GM18519 (cell line): ENCODE measurements around the gene ATP13A5.

ENCODE experiments used
- ATAC-seq: cut with Tn5 transposase; IDR thresholded peaks from one replicate; pipeline ENCODE4 v1.9.1; 2021; ENCODE audit warnings: mild to moderate bottlenecking, moderate library complexity; ENCODE audit not compliant: unreplicated experiment, low FRiP score

ATP13A5 gene

DNA sequence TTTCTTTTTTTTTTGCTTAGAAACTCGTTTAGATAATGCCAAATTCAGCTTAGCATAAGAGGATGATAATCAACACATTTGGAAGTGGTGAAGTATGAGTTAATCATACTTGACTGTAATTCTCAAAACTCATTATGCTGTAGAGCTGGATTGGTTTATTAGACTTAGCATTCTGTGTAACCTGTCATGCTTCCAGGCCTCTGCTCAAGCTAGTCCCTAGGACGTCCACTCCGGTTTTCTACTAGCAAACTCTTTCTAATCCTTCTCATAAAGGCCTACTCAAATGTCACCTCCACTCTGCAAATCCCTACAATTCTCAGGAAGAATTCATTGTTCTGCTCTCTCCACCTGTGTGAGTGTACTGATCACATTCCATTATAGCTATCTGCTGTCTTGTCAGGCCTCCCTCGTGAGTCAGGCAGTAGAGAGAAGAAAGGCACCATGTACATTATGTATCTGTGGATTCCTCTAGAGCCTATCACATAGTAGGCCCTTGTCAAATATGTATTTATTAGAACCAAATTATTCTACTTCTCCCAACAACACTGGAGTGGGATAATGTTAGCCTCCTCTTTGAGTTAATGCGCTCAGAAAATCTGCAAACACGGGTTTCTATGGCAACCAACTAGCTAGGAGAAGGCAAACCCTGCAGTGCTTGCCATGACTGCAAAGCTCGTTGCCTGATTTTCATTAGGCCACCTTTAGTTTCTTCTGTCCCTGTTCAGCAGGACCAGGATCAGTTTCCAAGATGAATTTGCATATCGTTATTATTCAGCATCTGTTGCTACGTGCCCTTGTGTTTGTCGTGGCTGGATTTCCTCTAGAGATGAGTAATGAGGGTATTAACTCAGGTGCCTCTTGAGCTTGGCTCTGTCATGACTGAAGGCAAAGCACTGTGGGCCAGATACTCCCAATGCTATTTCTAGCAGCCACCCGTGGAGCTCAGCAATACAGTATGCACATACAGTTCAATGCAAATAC, 30.7 kb downstream of the ATP13A5 start:
- ATAC-seq: no peak

DNA sequence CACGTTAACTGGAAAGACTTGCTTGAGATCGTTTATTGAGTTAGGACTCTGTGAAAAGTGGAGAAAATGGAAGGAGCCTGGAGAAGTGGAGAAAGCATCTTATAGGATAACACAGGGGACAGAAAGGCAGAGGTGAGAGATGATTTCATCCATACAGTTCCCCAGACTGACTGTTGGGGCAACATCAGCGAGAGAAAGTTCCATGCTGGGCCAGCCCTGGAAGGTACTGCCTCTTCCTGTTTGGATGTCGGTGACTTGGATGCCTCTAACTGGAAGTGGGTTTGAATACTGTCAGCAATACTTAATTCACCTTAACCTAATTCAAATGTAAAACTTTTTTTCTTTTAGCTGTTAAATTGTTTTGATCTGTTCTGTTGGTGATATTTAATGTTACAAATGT, 32.3 kb downstream of the ATP13A5 start:
- ATAC-seq: no peak

DNA sequence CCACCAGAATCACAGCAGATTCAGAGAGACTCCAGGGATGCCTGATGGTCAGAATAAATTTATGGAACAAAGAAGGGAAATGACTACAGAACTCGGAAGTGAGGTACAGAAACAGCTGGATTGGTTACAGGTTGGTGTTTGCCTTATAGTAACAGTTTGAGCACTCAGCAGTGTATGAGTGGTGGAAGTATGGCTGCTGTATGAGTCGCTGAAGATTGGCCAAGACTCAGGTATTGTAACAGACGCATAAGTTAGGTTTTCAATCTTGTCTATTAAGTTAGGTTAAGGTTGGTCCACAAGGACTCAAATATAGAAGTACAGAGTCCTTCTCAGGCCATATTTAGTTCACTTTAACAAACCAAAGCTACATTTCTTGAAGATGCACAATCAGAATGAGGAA, 33.1 kb downstream of the ATP13A5 start:
- ATAC-seq: no peak

DNA sequence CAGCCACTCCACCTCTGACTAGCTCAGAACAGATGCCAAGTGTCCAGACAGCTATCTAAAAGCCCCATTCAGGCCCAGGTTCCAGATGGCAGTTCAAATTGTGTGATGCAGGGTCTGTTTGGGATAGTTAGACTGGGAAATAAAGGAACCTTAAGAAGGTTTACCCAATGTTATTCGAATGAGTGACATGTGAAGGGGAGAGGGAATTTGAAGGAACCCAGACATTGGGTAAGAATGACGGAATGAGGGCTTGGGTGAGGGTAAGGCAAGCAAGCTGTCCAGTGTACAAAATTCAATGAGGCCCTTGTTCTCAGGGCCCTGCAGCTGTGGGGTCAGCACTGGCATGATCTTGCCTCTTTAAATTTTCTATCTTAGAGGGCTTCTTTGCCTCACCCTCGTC, 34.1 kb downstream of the ATP13A5 start:
- ATAC-seq: no peak

DNA sequence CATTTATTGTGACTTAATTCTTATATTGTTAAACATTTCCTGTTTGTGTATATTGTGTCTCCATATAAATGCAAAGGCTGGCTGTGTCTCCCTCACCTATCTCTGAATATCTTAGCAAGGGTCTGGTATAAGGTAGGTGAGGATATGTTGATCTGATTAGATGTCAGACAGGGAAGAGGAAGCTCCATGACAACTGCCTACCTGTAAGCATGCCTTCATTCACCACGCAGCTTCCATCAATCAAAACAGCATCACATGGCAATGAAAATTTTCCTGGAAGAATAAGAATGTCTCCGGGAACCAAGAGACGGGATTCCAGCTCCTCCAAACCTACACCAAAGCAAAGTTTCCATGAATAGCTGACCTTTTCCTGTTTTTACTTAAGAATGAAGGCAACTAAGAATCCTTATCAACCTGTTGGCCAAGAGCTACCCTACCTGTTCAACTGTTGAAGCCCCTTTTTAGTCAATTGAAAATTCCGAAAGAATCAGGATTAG, 34.8 kb downstream of the ATP13A5 start:
- ATAC-seq: no peak

DNA sequence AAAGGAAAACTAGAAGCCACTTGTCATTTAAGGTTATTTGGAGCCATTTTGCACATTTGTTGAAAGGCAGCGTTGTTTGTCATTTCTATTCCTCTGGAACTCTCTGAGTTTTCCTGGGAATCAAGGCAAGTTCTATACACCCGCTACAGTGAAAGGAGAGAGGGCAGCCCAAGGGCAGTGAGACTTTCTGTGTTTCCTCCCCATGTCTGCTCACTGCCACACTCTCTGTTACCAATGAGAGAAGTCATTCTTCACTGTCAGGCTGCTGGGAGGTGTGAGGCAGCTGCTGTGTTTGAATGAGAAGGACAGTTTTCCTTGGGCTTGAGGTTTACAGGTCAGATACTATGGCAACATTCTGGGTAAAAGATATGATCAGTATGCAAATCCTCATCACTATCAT, 36.0 kb downstream of the ATP13A5 start:
- no peak for ATAC-seq

DNA sequence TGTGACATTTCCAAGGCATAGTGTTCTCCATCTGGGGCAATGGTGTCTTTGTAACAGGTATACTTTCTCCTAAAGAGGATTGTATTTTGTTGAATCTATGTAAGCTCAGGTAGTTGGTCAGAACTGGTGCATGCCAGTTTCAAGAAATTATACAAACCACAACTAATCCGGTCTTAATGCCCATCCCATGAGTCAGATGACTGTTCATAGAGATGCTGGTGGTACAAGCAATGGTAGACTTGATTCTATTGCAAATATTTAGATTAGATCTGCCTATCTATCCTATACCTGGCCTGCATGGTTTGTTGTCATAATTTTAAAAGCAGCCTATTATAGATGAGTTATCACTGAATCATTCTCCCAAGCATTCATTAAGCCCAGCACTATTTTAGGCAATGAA, 43.5 kb downstream of the ATP13A5 start:
- ATAC-seq: no peak

DNA sequence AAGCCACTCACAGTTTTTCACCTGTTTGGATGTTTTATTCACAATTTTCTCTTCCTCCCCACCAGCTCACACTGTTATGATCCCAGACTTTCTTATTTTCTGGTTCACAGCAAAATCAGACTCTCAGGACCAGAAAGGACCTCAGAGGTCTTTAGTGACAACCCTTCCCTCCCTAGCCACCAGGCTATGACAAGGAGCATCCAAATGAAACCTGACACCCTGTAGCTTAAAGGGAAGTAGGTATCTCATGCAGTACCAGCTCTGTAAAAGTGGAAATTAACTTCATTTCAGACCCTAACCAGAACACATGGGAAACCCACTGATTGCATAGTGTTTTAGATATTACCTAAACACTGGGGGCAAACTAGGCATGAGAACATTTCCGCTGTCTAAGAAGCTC, 45.3 kb downstream of the ATP13A5 start:
- no peak for ATAC-seq

DNA sequence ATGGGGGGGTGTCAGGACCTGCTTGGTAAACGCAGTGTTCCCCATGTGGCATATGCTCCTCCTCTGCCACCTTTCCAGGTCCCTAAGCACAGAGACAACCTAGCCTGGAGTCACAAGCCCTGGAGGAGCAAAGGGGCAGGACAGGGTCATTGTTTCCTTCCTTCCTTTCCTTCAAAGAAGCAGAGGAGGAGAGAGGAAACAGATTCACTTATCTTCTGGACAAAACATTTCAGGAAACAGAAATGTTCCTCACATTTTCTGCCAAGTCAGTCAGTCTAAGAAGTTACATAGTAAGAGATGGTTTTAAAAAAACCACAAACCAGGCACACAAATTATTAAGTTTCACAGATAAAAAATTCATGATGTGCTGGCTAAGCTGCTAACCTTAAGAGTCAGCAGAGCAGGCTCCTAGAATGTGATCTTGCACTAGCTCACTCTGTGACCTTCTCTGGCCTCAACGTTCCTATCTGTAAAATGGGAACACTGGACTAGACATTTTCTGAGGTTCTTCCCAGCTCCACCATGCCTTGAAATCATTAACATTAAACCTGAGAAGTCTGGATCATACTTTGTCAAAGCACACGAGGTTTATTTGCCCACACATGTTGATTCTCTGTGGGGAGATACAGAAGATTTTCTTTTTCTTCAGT, 47.9 kb downstream of the ATP13A5 start:
- ATAC-seq: no peak

DNA sequence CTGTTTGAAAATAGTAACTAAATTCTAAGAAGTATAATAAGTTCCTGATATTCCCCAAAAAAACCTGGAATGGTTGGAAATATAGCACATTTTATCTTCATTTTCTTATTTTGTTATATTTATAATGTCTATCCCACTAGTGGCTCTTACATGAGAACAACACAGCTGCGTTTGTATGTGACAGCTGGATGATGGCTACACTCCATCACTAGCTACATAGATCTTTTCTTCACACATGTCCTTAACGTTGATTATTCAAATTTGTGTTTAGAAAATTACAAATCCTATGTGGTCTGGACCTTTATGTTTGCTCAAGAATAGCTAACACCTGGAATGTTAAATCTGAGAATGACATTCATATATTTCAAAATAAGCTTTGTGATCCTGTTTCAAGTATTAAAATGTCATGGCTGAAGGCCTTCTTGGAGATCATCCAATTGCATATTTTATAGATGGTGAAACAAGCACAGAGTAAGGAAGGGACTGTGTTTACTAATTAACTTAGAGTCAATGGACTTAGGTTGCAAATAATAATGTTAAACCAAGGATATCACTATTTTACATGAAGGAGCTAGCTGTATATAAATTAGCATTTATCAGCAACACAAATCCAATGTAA, 60.8 kb downstream of the ATP13A5 start:
- no peak for ATAC-seq

DNA sequence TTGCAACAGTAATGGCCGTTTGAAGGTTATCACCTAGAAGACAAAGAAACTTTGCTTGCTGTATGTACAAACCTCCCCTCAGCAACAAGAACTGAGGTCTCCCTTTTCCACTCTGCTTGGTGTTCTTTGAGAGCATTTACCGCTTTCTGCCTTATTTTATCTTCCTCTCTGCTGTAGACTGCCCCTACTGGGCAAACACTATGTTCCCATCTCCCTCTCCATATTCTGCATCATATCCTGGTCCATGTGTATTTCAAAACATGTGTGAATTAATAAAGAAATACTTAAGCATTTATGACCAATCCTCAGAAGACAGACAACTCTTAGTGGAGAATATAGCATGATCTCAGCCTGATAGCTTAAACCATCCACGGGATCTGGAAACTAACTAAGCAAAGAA, 64.4 kb downstream of the ATP13A5 start:
- ATAC-seq: no peak

DNA sequence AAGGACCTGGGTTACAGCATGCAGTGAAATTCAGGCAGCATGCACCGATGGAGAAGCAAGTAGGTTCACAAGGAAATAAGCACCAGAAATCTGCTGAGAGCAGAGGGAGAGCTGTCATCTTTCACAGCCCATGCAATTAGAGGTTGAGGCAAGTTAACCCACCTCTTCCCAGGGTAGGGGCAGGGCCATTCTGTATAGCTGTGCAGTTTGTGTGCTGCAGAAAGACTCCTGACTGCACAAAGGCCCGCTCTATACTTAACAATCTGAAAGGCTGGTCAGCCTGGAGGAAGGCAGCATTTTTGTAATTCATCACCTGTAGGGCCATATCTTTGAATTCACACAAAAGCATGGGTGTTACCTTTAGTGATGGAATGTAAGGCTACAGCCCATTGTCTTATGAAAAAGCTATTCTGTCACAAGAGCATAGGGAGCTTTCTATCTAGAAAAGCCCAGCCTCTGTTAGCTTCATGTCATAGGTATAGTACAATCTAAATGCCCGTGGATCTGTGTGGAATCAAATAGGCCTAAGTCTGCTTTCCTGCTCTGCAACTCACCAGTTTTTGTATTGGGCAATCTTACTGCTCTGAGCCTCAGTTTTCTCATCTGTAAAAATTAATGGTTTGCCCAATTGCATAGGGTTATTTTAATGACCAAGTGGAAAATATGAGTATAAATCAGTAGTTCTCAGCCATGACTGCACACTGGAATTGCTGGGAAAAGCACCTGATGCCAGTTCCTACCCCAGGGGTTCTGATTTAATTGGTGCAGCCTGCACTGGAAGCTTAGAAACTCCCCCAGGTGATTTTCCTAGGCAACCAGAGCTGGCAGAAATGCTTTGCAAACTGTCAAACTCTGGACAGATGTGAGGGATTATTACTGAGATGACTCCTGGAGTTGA, 65.2 kb downstream of the ATP13A5 start:
- no peak for ATAC-seq

DNA sequence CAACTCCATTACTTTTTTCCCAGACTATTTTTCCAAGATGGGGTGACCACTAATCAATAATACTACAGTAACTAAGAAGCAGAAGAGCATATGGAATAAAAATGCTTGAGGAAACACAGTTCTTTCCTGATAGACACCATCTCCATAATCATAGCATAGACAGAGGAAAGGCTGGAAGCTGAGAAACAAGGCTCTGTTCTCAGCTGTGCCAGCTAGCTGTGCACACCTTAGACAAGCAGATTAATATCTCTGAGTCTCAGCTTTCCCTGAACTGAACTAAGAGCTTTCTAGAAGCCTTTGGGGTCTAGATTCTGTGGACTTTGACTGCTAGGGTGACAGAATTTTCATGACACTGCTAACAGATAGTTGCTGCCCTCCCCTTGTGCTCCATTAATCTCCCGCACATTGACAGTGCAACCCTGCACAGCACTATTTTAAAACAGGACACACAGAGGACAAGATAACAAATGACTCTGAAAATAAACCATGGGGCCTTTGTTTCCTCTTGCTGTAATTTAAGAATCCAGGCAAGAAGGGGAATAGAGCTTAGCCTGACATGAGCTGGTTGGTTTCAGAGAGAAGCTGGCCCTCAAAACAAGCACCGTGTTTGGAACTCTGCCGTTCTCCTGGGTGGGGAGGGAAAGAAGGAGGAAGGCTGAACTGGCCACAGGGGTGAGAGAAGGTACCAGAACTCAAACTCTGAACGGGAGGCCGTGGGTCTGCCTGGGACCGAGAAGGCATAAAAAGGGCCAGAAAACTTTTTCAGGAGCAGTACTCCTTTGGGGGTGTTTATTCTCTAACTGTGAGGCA, 67.4 kb downstream of the ATP13A5 start:
- no peak for ATAC-seq

DNA sequence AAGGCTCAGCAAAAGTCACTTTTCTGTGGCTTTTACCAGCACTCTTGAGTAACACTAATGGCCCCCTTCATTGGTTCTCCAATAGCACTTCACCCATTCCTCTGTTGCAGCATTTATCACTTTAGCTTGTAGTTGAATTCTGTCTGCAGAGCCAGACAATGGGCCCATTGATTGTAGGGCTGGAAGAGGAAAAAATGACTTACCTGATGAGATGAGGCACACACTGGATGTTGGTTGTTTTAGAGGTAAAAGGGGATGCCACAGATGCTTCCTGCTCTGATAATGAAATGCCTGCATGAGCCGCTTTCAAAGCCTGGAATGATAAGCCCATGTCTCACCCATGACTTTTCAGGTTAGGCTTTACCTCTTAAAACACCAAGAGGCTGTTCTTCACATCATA, 73.2 kb downstream of the ATP13A5 start:
- no peak for ATAC-seq

DNA sequence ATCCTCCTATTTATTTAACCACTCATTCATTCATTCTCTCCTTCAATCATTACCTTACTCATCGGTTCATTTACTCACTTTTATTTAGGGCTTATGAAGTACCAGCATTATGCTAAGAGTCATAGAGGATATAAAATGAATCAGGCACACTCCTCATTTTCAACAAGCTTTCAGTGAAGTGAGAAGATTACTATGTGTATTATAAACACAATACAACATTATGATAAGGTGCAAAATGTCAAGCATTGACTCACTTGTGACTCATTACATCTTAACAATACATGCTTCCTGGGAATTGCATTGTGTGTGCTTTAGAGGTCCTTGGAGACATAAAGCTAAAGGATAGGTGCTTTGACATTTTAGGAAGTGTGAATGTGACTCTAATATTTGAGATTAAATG, 77.1 kb downstream of the ATP13A5 start:
- ATAC-seq: no peak

DNA sequence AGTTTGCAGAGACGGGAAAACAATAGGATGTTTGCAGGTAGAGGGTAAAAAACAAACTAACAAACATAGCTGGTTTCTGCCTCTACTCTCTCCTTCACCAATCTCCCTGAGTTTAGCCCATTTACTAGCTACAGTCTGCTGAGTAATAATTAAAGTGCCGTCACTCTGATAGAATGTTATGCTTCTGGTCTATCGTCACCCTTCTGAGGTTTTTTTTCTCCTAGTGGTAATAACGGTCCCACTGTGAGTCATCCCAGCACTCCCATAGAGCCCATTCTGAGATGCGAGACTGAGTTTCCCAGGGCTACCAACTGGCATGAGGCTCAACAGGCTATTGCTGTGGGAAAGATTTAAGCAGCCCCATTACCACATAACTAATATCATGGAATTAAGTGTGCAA, 81.1 kb downstream of the ATP13A5 start:
- ATAC-seq: no peak

DNA sequence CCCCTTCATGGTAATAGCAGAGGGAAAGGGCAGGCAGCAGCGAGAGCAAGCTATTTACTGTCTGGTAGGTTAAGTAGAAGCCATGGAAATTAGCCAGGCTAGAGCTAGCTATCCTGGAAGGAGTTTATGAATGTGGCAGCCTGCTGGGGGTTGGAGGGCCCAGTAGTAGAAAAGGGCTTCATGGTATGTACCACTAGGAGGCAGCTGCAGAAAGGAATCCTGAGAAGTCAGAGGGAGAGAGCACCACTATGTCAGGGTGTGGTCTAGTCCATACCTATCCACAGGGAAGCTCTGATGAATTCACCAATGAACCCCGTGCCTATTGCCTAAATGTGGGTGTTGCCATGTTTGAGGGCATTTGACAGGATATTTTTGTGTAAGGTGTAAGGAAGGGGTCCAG, 82.6 kb downstream of the ATP13A5 start:
- no peak for ATAC-seq

DNA sequence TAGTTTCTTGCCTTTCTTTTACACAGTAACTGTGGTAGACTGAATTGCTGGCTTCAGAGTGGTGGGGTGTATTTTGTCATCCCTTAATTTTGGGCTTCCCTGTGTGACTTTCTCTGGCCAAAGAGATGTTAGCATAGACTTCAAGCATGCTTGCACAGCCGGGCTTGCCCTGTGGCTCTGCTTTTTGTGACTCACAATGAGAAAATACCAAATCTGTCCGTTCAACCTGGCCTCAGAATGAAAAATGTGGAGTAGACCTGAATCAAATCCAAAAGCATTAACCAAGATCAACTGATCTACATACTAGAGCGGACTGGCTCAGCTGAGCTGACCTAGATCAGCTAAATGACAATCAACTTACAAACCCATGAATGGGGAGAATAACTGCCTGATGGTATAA, 86.2 kb downstream of the ATP13A5 start:
- no peak for ATAC-seq

DNA sequence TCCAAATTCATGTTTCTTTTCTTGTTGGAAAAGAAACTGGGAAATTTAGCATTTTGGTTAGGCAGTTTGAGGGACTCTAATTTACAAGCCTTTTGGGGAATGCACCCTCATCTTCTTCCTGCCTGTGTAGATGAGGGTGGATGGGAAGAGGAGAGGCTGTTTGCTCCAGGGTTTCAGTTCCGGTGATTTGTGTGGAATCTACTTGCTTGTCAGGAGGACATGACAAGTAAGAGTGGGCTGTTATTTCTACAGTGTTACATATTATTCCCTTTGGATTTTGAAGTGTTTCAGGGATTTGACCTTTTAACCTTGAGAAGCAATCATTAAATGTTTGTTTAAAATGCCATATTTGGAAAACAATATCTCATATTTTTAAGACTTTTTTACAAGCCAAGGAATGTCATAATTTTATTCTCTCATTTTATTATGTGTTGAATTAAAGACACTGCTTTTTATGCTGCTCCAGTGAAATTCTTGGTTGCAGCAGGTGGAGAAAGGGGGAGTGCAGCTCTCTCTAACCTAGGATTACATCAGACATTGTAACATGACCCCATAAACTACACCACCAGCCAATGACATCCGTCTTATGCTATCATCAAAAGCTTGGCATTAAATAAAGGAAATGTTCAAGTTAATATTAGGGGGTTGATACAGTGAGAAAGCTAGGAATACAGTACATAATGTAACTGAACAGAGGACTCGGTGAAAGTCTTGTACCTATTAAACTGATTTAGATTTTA, 107.3 kb downstream of the ATP13A5 start:
- ATAC-seq: no peak
